Activated effector memory CD4-positive, alpha-beta T cell treated with anti-CD3 and anti-CD28 coated beads, Interleukin-2, amount 50 U/mL, for 16 hours (primary cell): ENCODE measurements around the gene NDOR1.

Experiments
- DNase-seq: peaks from one replicate; pipeline ENCODE4 v3.0.0-alpha.2; 2020

NDOR1 gene

GRCh38 chr9:137266162-137266527 is 60.6 kb downstream of the NDOR1 start:
- DNase-seq = no peak
